WTC11 (cell line): Measurements from ENCODE around the gene SERP1. TPM values are rescaled to one million over a fixed set of nuclear protein-coding genes. Genes with fewer than 3 reads are reported as not detected.

Source experiments
- ATAC-seq: fragments of 200-7000 bp; cut with Tn5 transposase; 2 replicates; pipeline ENCODE4 v1.10.0; 2021; ENCODE audit warnings: mild to moderate bottlenecking, moderate library complexity
- CTCF ChIA-PET: fragments of 300-600 bp; sonication (Branson Sonifier 250); formaldehyde crosslinking; loops from one replicate; lab custom pipeline; 2021; ENCODE audit warnings: antibody characterized with exemption; lab: Charles Lee
- POLR2A ChIA-PET: fragments of 350-600 bp; sonication (Branson Sonifier 250); formaldehyde crosslinking; loops from one replicate; lab custom pipeline; 2021; ENCODE audit warnings: antibody characterized with exemption; lab: Charles Lee
- DNase-seq: peaks from one replicate; pipeline ENCODE4 v3.0.0; 2021; ENCODE audit warnings: low spot score
- H3K27ac Mint-ChIP-seq: 2 replicates; pipeline ENCODE4 v1.8.0; 2021; ENCODE audit warnings: mixed read lengths
- H3K27me3 Mint-ChIP-seq: 2 replicates; pipeline ENCODE4 v1.8.0; 2021; ENCODE audit warnings: low read depth, mild to moderate bottlenecking, moderate library complexity, mixed read lengths
- H3K36me3 Mint-ChIP-seq: 2 replicates; pipeline ENCODE4 v1.8.0; 2021; ENCODE audit warnings: mixed read lengths
- H3K4me1 Mint-ChIP-seq: 2 replicates; pipeline ENCODE4 v1.8.0; 2022; ENCODE audit warnings: mixed read lengths
- H3K4me3 Mint-ChIP-seq: 2 replicates; pipeline ENCODE4 v1.8.0; 2021; ENCODE audit warnings: mild to moderate bottlenecking, moderate library complexity, mixed read lengths
- H3K9me3 Mint-ChIP-seq: 2 replicates; pipeline ENCODE4 v1.8.0; 2021; ENCODE audit warnings: mixed read lengths
- ELF4 ChIP-seq: sonication (generic); formaldehyde crosslinking; IDR thresholded peaks from 2 replicates; pipeline ENCODE4 v1.8.1; 2022; ENCODE audit warnings: low read depth, mild to moderate bottlenecking, moderate library complexity, missing genetic modification reagents
- ETV6 ChIP-seq: sonication (generic); formaldehyde crosslinking; IDR thresholded peaks from 2 replicates; pipeline ENCODE4 v1.8.1; 2022; ENCODE audit warnings: mild to moderate bottlenecking, missing genetic modification reagents
- FOXK1 ChIP-seq: sonication (generic); formaldehyde crosslinking; IDR thresholded peaks from 2 replicates; pipeline ENCODE4 v1.8.0; 2022; ENCODE audit warnings: mild to moderate bottlenecking, moderate library complexity, missing genetic modification reagents
- GABPB1 ChIP-seq: sonication (generic); formaldehyde crosslinking; IDR thresholded peaks from 2 replicates; pipeline ENCODE4 v1.8.1; 2023; ENCODE audit warnings: mild to moderate bottlenecking, missing genetic modification reagents
- OVOL2 ChIP-seq: fragments of 250-450 bp; sonication (Bioruptor Pico); IDR thresholded peaks from 2 replicates; pipeline ENCODE4 v1.9.0; 2021; ENCODE audit warnings: mild to moderate bottlenecking, borderline replicate concordance
- TEAD1 ChIP-seq: sonication (generic); formaldehyde crosslinking; IDR thresholded peaks from 2 replicates; pipeline ENCODE4 v1.8.0; 2022; ENCODE audit warnings: mild to moderate bottlenecking, missing genetic modification reagents
- TP53 ChIP-seq: sonication (generic); formaldehyde crosslinking; IDR thresholded peaks from 2 replicates; pipeline ENCODE4 v1.8.1; 2023; ENCODE audit warnings: mild to moderate bottlenecking, missing genetic modification reagents
- ZNF219 ChIP-seq: sonication (generic); formaldehyde crosslinking; IDR thresholded peaks from 2 replicates; pipeline ENCODE4 v1.8.0; 2023; ENCODE audit warnings: missing genetic modification reagents, mild to moderate bottlenecking, borderline replicate concordance
- ZNF232 ChIP-seq: sonication (generic); formaldehyde crosslinking; IDR thresholded peaks from 2 replicates; pipeline ENCODE4 v1.8.0; 2022; ENCODE audit warnings: mild to moderate bottlenecking, missing genetic modification reagents
- ZNF263 ChIP-seq: sonication (generic); formaldehyde crosslinking; IDR thresholded peaks from 2 replicates; pipeline ENCODE4 v1.8.1; 2022; ENCODE audit warnings: low read depth, mild to moderate bottlenecking, moderate library complexity, missing genetic modification reagents
- ZNF396 ChIP-seq: fragments of 250-450 bp; sonication (Bioruptor Pico); IDR thresholded peaks from 2 replicates; pipeline ENCODE4 v1.8.0; 2021; ENCODE audit warnings: mild to moderate bottlenecking, moderate library complexity, borderline replicate concordance
- ZNF671 ChIP-seq: fragments of 250-450 bp; sonication (Bioruptor Pico); IDR thresholded peaks from 2 replicates; pipeline ENCODE4 v1.8.0; 2021; ENCODE audit warnings: mild to moderate bottlenecking
- total RNA-seq: library from RNA; stranded (reverse); gene quantifications from 3 replicates; pipeline ENCODE4 v1.2.3, GENCODE V29; 2021
- TF ChIP-seq, protein P1 (sequence below): sonication (generic); formaldehyde crosslinking; IDR thresholded peaks from 2 replicates; pipeline ENCODE4 v1.8.0; 2022; ENCODE audit warnings: missing genetic modification reagents
- TF ChIP-seq, protein P2 (sequence below): sonication (generic); formaldehyde crosslinking; IDR thresholded peaks from 2 replicates; pipeline ENCODE4 v1.8.1; 2022; ENCODE audit warnings: missing genetic modification reagents, borderline replicate concordance
- TF ChIP-seq, protein P3 (sequence below): sonication (generic); formaldehyde crosslinking; IDR thresholded peaks from 2 replicates; pipeline ENCODE4 v1.8.1; 2023; ENCODE audit warnings: mild to moderate bottlenecking, missing genetic modification reagents, borderline replicate concordance
- TF ChIP-seq, protein P4 (sequence below): sonication (generic); formaldehyde crosslinking; IDR thresholded peaks from 2 replicates; pipeline ENCODE4 v1.8.1; 2023; ENCODE audit warnings: mild to moderate bottlenecking, missing genetic modification reagents, moderate library complexity
- TF ChIP-seq, protein P5 (sequence below): sonication (generic); formaldehyde crosslinking; conservative IDR thresholded peaks from 2 replicates; pipeline ENCODE4 v1.8.1; 2022; ENCODE audit warnings: mild to moderate bottlenecking, missing genetic modification reagents
- TF ChIP-seq, protein P6 (sequence below): fragments of 250-450 bp; sonication (Bioruptor Pico); IDR thresholded peaks from 2 replicates; pipeline ENCODE4 v1.9.0; 2021; ENCODE audit warnings: moderate library complexity, mild to moderate bottlenecking, inconsistent platforms, borderline replicate concordance
- TF ChIP-seq, protein P7 (sequence below): fragments of 250-450 bp; sonication (Bioruptor Pico); IDR thresholded peaks from 2 replicates; pipeline ENCODE4 v1.8.0; 2021; ENCODE audit warnings: mild to moderate bottlenecking
- TF ChIP-seq, protein P8 (sequence below): sonication (generic); formaldehyde crosslinking; IDR thresholded peaks from 2 replicates; pipeline ENCODE4 v1.8.0; 2022; ENCODE audit warnings: mild to moderate bottlenecking, missing genetic modification reagents

SERP1 gene
- total RNA-seq, 1 experiment from 2014 or later = 98.3 TPM

DNA sequence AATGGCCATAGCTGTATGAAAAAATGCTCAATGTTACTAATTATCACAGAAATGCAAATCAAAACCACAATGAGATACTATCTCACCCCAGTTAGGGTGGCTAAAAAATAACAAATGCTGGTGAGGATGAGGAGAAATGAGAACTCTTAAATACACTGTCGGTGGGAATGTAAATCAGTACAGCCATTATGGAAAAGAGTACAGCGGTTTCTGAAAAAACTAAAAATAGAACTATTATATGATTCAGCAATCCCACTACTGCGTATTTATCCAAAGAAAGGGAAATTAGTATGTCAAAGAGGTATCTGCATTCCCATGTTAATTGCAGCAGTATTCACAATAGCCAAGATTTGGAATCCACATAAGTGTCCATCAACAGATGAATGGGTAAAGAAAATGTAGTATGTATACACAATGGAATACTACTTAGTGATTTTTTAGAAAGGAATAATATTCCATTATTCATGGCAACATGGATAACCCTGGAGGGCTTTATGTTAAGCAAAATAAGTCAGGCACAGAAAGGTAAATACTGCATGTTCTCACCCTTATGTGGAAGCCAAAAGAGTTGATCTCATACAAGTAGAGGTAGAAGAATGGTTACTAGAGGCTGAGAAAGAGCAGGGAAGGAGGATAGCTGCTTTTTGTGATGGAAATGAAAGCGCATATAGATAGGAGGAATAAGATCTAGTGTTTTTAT, 35.0 kb downstream of the SERP1 start:
- H3K36me3 Mint-ChIP-seq = peaks cover 7% of the 10 kb centered on the region
- H3K4me1 Mint-ChIP-seq = peaks cover 23% of the 10 kb centered on the region
- H3K4me3 Mint-ChIP-seq = no peak overlapping the region
- peaks cover 18% of the 10 kb centered on the region for H3K9me3 Mint-ChIP-seq
- H3K27me3 Mint-ChIP-seq = no peaks in the 10 kb centered on the region; the same call in none of the 2 replicates
- DNase-seq (no peak), ATAC-seq (no peak)
- H3K27ac Mint-ChIP-seq = no peak overlapping the region; the same call in 1 of the 2 replicates
- ChIA-PET POLR2A (no interaction called here), CTCF (interaction anchor here (2.0 kb wide), 1 partner anchor 16 kb away, joined by 6 read pairs; no protein-coding TSS in a partner anchor)
- no peak for TF ChIP-seq FOXK1 (CRISPR knock-in tag)
- TF ChIP-seq, protein P1, sequence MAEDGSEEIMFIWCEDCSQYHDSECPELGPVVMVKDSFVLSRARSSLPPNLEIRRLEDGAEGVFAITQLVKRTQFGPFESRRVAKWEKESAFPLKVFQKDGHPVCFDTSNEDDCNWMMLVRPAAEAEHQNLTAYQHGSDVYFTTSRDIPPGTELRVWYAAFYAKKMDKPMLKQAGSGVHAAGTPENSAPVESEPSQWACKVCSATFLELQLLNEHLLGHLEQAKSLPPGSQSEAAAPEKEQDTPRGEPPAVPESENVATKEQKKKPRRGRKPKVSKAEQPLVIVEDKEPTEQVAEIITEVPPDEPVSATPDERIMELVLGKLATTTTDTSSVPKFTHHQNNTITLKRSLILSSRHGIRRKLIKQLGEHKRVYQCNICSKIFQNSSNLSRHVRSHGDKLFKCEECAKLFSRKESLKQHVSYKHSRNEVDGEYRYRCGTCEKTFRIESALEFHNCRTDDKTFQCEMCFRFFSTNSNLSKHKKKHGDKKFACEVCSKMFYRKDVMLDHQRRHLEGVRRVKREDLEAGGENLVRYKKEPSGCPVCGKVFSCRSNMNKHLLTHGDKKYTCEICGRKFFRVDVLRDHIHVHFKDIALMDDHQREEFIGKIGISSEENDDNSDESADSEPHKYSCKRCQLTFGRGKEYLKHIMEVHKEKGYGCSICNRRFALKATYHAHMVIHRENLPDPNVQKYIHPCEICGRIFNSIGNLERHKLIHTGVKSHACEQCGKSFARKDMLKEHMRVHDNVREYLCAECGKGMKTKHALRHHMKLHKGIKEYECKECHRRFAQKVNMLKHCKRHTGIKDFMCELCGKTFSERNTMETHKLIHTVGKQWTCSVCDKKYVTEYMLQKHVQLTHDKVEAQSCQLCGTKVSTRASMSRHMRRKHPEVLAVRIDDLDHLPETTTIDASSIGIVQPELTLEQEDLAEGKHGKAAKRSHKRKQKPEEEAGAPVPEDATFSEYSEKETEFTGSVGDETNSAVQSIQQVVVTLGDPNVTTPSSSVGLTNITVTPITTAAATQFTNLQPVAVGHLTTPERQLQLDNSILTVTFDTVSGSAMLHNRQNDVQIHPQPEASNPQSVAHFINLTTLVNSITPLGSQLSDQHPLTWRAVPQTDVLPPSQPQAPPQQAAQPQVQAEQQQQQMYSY (CRISPR knock-in tag) = no peak
- TF ChIP-seq GABPB1 = no peak
- TF ChIP-seq ETV6 (CRISPR knock-in tag) = no peak
- TF ChIP-seq, protein P2, sequence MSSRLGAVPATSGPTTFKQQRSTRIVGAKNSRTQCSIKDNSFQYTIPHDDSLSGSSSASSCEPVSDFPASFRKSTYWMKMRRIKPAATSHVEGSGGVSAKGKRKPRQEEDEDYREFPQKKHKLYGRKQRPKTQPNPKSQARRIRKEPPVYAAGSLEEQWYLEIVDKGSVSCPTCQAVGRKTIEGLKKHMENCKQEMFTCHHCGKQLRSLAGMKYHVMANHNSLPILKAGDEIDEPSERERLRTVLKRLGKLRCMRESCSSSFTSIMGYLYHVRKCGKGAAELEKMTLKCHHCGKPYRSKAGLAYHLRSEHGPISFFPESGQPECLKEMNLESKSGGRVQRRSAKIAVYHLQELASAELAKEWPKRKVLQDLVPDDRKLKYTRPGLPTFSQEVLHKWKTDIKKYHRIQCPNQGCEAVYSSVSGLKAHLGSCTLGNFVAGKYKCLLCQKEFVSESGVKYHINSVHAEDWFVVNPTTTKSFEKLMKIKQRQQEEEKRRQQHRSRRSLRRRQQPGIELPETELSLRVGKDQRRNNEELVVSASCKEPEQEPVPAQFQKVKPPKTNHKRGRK (CRISPR knock-in tag) = no peak
- TF ChIP-seq, protein P3, sequence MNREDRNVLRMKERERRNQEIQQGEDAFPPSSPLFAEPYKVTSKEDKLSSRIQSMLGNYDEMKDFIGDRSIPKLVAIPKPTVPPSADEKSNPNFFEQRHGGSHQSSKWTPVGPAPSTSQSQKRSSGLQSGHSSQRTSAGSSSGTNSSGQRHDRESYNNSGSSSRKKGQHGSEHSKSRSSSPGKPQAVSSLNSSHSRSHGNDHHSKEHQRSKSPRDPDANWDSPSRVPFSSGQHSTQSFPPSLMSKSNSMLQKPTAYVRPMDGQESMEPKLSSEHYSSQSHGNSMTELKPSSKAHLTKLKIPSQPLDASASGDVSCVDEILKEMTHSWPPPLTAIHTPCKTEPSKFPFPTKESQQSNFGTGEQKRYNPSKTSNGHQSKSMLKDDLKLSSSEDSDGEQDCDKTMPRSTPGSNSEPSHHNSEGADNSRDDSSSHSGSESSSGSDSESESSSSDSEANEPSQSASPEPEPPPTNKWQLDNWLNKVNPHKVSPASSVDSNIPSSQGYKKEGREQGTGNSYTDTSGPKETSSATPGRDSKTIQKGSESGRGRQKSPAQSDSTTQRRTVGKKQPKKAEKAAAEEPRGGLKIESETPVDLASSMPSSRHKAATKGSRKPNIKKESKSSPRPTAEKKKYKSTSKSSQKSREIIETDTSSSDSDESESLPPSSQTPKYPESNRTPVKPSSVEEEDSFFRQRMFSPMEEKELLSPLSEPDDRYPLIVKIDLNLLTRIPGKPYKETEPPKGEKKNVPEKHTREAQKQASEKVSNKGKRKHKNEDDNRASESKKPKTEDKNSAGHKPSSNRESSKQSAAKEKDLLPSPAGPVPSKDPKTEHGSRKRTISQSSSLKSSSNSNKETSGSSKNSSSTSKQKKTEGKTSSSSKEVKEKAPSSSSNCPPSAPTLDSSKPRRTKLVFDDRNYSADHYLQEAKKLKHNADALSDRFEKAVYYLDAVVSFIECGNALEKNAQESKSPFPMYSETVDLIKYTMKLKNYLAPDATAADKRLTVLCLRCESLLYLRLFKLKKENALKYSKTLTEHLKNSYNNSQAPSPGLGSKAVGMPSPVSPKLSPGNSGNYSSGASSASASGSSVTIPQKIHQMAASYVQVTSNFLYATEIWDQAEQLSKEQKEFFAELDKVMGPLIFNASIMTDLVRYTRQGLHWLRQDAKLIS = no peak
- TF ChIP-seq TP53 (CRISPR knock-in tag) = no peak
- no peak for TF ChIP-seq ELF4
- TF ChIP-seq ZNF671 = no peak
- TF ChIP-seq, protein P4, sequence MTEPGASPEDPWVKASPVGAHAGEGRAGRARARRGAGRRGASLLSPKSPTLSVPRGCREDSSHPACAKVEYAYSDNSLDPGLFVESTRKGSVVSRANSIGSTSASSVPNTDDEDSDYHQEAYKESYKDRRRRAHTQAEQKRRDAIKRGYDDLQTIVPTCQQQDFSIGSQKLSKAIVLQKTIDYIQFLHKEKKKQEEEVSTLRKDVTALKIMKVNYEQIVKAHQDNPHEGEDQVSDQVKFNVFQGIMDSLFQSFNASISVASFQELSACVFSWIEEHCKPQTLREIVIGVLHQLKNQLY = no peak
- TF ChIP-seq OVOL2 (CRISPR knock-in tag) = no peak
- TF ChIP-seq, protein P5, sequence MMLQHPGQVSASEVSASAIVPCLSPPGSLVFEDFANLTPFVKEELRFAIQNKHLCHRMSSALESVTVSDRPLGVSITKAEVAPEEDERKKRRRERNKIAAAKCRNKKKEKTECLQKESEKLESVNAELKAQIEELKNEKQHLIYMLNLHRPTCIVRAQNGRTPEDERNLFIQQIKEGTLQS = no peak
- no peak for TF ChIP-seq ZNF219 (CRISPR knock-in tag)
- no peak for TF ChIP-seq TEAD1 (CRISPR knock-in tag)
- TF ChIP-seq, protein P6, sequence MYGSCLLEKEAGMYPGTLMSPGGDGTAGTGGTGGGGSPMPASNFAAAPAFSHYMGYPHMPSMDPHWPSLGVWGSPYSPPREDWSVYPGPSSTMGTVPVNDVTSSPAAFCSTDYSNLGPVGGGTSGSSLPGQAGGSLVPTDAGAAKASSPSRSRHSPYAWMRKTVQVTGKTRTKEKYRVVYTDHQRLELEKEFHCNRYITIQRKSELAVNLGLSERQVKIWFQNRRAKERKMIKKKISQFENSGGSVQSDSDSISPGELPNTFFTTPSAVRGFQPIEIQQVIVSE (CRISPR knock-in tag) = no peak
- no peak for TF ChIP-seq ZNF263 (CRISPR knock-in tag)
- TF ChIP-seq, protein P7, sequence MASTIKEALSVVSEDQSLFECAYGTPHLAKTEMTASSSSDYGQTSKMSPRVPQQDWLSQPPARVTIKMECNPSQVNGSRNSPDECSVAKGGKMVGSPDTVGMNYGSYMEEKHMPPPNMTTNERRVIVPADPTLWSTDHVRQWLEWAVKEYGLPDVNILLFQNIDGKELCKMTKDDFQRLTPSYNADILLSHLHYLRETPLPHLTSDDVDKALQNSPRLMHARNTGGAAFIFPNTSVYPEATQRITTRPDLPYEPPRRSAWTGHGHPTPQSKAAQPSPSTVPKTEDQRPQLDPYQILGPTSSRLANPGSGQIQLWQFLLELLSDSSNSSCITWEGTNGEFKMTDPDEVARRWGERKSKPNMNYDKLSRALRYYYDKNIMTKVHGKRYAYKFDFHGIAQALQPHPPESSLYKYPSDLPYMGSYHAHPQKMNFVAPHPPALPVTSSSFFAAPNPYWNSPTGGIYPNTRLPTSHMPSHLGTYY (CRISPR knock-in tag) = no peak
- TF ChIP-seq, protein P8, sequence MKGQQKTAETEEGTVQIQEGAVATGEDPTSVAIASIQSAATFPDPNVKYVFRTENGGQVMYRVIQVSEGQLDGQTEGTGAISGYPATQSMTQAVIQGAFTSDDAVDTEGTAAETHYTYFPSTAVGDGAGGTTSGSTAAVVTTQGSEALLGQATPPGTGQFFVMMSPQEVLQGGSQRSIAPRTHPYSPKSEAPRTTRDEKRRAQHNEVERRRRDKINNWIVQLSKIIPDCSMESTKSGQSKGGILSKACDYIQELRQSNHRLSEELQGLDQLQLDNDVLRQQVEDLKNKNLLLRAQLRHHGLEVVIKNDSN (CRISPR knock-in tag) = no peak
- TF ChIP-seq ZNF396 = no peak
- no peak for TF ChIP-seq ZNF232 (CRISPR knock-in tag)
- TF ChIP-seq, all 79 proteins: peak for 0
